GM18867 (cell line): ENCODE data around the gene EHBP1.

ENCODE experiments used
- ATAC-seq: cut with Tn5 transposase; IDR thresholded peaks from one replicate; pipeline ENCODE4 v1.9.1; 2021; ENCODE audit warnings: mild to moderate bottlenecking, moderate library complexity; ENCODE audit not compliant: unreplicated experiment

The EHBP1 gene

GRCh38 chr2:63047321-63048279, 342.1 kb downstream of the EHBP1 start:
- no peak for ATAC-seq

GRCh38 chr2:63048367-63049171, 343.1 kb downstream of the EHBP1 start:
- ATAC-seq = no peak

DNA sequence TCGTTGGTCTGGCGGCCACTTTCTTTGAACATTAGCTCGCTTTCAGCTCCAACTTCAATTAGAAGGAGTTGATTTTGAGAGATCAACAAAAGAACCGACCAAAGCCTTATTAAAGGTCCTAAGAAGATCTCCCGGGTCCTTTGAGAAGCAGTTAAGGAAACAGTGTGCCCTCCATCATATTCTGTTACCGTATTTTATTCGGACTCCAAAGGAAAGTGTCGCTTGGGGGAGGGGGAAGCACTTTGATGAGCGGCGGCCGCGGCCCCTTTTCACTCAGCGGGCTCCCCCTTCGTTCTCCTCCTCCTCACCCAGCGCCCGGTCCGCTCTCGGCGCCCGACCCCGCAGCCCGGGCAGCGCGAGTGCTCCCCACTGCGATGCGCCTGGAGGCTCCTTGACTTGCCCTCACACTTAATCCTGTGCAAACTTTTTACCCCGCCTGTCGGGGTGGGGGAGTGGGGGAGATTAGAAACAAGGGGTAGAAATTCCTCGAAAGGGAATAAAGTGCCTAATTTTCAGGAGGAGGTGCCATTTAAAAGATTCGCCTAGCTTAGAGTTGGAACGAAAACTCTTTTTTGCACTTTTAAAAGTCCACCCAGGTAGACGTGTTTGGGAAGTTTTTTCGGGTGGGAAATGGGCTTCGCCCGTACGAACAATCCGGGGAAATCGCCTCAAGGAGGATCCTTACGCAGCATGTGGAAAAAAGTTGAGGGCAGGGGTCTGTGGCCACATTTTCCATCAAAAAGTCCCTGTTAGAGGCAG, 343.9 kb downstream of the EHBP1 start:
- no peak for ATAC-seq

DNA sequence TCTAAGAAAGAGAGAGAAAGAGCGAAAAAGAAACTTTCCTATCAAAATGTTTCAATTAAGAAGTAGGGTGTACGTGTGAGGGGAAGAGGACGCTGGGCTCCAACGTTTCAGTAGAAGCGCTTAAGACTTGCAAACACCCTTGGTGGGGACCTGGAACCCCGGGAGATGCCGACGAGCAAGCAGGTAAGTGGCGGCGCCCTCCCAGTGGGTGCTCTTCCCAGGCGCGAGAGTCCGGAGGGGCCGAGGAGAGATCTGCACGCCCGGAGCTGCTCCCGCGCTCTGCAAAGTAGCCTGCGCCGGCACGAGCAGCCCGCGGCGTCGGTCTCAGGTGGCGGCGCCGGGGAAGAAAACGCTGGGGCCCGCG, 344.4 kb downstream of the EHBP1 start:
- ATAC-seq = peak; percentile 44

DNA sequence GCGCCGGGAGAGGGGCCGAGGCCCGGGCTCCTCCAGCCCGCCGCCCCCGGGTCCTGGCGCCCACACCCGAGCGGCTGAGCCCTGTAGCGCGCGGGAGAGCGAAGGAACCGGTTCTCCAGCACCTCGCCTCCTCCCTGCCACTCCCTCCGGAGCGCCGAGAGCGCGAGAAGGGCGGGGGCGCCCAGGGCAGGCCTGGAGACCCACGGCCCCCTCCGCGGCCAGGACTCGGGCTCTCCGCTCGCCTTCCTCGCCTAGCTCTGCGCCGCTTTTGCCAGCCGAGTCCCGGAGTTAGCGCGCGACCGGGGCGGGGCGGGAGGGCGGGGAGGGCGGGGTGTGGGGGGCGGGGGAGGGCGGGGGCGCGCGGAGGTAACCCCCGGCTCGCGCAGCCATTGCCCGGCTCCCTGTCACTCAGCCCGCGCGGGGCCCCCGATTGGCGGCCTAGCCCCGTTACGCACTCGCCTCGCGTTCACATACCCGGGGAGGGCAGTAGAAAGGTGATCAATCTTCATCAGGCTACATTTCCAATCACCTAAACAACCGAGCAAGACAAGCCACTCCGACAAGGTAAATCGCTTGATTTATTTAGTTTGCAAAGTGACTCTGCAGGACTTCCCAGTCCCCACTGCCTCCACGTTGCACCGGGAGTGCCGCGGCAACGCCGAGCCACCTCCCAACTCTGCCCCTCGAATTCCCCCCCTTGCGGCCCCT, 345.0 kb downstream of the EHBP1 start, which contains the start of gene OTX1:
Gene OTX1, plus strand, starts transcription at position 497 of the 708 bp plus-strand sequence. CDS start 2,161 bp downstream, outside the sequence.
- ATAC-seq = peak; percentile 94

- no peak for ATAC-seq
Measured at GRCh38 chr2:63051042-63051794, 345.7 kb downstream of the EHBP1 start.

GRCh38 chr2:63051795-63052333, 346.4 kb downstream of the EHBP1 start:
- no peak for ATAC-seq

DNA sequence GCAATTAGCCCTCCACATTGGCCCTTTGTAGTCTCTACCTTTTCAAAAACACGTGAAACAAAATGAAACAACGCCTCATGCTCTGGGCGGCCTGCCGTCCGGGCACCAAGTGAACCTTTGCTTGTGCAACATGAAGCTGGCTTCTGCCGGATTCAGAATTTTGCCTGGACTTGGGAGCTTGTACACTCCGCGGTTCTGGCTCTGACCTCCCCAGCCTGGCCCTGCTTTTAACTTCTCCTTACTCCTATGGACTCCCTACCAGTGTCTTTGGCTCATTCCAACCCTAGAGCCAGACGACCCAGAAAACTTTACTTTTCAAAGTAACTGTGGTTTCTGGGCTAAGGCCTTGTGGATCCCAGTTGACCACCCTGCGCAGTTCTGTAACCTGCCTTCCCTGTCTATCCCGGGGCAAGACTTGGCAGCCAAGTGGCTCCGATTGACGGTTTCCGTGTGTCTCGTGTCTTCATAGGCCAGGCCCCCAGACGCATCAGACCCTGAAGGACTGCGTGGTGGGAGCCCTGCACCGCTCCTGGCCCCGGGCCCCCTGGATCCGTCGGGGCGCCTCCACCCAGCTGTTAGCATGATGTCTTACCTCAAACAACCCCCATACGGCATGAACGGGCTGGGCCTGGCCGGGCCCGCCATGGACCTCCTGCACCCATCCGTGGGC, 347.0 kb downstream of the EHBP1 start:
- ATAC-seq = no peak

DNA sequence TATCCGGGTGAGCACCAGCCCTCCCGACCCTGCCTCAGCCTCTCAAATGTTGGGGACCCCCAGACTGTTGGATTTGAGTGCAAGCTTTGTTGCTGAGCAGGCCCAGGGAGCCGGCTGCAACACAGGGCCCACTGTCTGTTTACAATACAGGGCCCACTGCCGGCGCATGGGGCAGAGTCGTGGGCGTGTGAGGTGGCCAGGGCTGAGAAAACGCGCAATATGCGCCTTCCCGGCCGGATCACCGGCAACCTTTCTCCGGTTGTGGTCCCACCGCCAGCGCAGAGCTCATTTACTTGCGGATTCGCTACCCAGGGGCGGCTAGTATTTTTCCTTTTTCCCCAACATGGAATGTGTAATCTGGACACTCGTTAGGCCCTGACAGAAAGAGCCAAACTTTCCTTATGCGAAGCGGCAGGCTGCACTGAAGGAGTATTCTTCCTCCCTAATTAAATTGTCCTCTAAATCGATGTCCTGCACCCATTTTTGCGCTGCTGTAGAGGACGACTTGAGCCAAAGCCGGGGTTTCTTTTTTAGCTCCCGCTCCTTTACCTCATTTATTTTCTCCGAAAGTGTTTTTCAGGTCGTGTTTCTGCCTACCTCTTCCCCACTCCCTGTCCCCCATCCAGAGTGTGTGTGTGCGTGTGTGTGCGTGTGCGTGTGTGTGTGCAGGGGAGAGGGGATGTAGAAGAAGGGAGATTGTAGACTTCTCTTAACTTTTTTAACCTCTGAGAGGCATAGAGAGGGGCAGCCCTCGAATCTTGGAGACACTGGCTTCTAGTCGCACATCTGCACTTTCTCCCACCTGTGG, 347.8 kb downstream of the EHBP1 start:
- no peak for ATAC-seq

GRCh38 chr2:63053889-63054602, 348.5 kb downstream of the EHBP1 start:
- no peak for ATAC-seq

DNA sequence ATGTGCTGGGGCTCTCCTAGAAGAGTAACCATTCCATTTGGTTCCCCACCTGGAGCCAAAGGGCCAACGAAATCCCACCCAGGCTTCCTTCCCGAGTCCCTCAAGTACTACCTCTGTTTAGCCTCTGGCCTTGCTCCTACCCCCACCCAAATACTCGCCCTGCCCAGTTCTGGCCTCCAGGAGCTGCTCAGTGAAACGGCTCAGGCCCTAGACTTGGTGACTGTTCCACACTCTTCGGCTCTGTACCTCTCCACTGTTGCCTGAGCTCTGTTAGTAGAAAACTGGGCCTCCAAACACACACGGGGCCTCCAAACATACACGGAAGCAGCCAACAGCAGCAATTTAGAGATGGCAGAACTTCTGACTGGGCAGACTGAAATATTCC, 349.3 kb downstream of the EHBP1 start:
- no peak for ATAC-seq

DNA sequence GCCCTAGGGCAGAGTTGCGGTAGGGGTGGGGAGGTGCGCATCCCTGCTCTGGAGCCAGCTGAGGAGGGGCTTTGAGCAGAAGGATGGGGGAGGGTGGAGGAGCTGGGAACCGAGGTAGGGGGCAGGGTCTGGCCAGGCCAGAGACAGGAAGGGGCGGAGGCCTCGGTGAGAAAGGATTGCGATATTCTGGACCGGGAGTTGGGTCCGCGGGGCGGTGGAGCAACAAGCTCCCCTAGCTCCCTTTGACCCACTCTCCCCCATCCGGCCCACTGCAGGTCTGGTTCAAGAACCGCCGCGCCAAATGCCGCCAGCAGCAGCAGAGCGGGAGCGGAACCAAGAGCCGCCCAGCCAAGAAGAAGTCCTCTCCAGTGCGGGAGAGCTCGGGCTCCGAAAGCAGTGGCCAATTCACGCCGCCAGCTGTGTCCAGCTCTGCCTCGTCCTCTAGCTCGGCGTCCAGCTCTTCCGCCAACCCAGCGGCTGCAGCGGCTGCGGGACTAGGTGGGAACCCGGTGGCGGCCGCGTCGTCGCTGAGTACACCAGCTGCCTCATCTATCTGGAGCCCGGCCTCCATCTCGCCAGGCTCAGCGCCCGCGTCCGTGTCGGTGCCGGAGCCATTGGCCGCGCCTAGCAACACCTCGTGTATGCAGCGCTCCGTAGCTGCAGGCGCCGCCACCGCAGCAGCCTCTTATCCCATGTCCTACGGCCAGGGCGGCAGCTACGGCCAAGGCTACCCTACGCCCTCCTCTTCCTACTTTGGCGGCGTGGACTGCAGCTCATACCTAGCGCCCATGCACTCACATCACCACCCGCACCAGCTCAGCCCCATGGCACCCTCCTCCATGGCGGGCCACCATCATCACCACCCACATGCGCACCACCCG, 350.0 kb downstream of the EHBP1 start:
- ATAC-seq = no peak

DNA sequence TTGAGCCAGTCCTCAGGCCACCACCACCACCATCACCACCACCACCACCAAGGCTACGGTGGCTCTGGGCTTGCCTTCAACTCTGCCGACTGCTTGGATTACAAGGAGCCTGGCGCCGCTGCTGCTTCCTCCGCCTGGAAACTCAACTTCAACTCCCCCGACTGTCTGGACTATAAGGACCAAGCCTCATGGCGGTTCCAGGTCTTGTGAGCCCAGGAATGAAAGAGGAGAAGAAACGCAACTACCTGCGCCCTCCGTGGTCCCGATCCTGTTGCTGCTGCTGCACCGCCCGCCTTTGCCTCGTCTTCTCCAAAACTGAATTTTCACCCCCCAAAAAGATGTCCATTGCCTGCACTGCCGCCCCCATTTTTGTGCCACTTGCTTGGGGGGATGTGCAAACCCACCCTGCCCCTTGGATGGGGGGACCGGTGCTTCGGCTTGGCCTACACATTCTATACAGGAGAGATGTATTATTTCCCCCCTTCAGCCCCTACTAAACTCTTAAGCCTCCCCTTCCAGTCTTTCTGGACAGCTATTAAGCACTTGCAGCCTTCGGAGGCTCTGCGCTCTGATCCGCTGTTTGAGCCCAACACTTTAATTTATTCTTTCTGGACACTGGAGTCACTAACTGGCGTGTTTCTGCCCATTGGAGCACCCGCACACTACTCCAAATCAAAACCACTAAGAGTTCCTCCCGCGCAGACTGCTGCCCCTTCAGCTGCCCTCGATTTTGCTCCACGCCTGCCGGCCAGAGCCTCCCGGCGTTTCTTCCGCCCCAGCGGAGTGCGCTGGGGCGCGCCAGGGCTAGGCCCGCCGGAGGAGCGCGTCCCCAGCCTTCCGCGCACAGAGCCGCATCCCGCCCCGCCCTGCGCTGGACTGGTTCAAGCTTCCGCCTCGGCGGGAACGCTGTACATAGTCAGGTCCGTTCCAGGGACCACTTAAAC, 350.9 kb downstream of the EHBP1 start:
- ATAC-seq = peak; percentile 46

- no peak for ATAC-seq
Measured at GRCh38 chr2:63057249-63058143, 352.0 kb downstream of the EHBP1 start.
